Prostate gland (tissue), 2 donors: Measurements from ENCODE around the gene MAPKAP1.

Source experiments
- POLR2A ChIP-seq: fragments of 450-650 bp; IDR thresholded peaks from one replicate; pipeline ENCODE4 v1.6.1; 2016; ENCODE audit warnings: antibody characterized with exemption, mild to moderate bottlenecking
- TF ChIP-seq, protein P1 (sequence below), 4 experiments: fragments of 200-600 bp in 2 of 4; fragments of 450-650 bp in 2 of 4; sonication (generic) in 2 of 4; IDR thresholded peaks; 1 replicate in 3 of 4; 2 replicates in 1 of 4; pipeline ENCODE4 v1.5.1; 2016 to 2019; ENCODE audit warnings: antibody characterized with exemption in 4 of 4, mild to moderate bottlenecking in 2 of 4, moderate library complexity in 2 of 4

DNA sequence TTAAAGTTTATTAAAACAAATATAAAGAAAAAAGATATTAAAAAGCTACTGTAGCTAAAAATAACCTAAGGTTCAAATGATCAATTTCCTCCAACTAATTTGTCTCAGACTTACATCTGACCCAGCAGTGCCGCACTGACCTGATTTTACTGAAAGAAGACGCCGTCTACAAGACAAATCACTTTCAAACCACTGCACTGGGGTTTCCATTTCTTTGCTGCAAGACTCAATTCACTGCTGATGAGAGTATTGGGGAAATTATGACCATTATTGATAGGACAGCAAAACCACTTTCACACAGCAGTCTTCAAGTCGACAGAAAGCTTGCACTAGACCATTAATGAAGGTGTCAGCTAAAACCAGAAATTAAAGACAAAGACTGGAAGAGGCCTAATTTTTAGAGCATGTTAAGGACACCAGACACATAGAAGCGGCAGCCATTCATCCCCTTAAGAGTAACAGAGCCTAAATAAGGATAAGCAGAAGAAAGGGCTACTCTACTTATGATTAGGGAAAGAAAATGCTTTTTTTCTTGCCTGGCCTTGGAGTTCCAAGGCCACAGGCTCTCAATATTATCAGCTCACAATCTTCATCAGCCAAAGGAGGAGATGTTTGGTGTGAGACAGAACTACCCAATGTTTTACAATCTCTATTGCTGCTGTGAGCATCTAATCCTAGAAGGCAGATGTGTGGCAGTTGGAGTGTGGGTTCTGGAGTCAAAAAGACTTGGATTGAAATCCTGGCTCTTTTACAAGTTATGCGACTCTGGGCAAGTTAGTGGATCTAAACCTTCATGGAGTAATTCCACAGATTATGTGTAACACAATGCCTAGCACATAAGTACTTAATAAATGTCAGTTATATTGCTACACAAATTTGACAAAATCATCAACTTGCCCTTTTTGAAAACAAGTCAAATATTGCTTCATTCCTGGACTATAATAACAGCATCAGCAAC, 190.7 kb downstream of the MAPKAP1 start:
- TF ChIP-seq, protein P1, sequence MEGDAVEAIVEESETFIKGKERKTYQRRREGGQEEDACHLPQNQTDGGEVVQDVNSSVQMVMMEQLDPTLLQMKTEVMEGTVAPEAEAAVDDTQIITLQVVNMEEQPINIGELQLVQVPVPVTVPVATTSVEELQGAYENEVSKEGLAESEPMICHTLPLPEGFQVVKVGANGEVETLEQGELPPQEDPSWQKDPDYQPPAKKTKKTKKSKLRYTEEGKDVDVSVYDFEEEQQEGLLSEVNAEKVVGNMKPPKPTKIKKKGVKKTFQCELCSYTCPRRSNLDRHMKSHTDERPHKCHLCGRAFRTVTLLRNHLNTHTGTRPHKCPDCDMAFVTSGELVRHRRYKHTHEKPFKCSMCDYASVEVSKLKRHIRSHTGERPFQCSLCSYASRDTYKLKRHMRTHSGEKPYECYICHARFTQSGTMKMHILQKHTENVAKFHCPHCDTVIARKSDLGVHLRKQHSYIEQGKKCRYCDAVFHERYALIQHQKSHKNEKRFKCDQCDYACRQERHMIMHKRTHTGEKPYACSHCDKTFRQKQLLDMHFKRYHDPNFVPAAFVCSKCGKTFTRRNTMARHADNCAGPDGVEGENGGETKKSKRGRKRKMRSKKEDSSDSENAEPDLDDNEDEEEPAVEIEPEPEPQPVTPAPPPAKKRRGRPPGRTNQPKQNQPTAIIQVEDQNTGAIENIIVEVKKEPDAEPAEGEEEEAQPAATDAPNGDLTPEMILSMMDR (IDR thresholded peaks at IDR 0.05), result no peak
- no peak for TF ChIP-seq POLR2A
